ENCODE results near the gene FLAD1. TPM values are rescaled to one million over a fixed set of nuclear protein-coding genes. Genes with fewer than 3 reads are reported as not detected.
A peak's percentile ranks its signal among the peaks of the same experiment; 100 is the strongest.

The FLAD1 gene
- total RNA-seq, 1 experiment from 2014 or later: 97.0 TPM

DNA sequence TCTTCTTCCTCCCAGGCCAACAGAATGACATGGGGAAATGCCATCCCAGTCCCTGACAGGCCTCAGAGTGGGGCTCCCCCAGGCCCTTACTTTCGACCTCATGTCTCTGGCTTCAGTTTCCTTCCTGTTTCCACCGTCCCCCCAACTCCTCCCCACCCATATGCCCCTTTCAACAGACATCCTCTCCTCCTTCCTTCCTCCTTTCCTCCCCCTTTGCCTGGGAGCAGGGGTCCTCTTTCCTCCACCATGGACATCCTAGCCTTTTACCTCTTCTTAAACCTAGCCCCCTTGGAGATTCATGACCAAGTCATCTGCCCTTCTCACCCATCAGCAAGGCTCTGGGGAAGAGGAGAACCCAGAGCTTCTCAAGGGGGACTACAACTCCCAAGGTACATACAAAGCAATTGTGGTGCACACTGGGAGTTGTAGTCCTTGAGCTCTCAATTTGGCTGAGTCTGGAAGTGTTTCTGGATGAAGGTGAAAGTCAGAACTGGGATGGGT, 23.5 kb downstream of the FLAD1 start:
- DNase-seq: no peak
- H3K14ac ChIP-seq (ENCODE audit: insufficient read depth, low read length): no peak overlapping the region
- H2AK5ac ChIP-seq (ENCODE audit: insufficient read length, low read length): no peak overlapping the region
- H3T11ph ChIP-seq (ENCODE audit: low read length): no peak overlapping the region
- Mint-ChIP-seq H3K27me3 (ENCODE audit: low read depth) (no peaks in the 10 kb centered on the region), H3K4me1 (peaks cover 42 to 57% of the 10 kb centered on the region in 2 experiments), H3K4me3 (no peak overlapping the region; a peak in 1 of 5 replicates), H3K9me3 (no peaks in the 10 kb centered on the region; a peak in 1 of 5 replicates), H3K36me3 (ENCODE audit: insufficient read depth in 1 of 3, low read depth in 3 of 3) (no peaks in the 10 kb centered on the region; a peak in 2 of 7 replicates), H3K27ac (peak overlapping the region in 2 of 3 experiments; percentile 9 to 64; a peak in 4 of 7 replicates)
- H2BK12ac ChIP-seq (ENCODE audit: insufficient read length, low read depth, low read length): no peak overlapping the region
- H3K27me3 ChIP-seq (ENCODE audit: insufficient read depth, low read length): no peaks in the 10 kb centered on the region
- TF ChIP-seq, protein P1, sequence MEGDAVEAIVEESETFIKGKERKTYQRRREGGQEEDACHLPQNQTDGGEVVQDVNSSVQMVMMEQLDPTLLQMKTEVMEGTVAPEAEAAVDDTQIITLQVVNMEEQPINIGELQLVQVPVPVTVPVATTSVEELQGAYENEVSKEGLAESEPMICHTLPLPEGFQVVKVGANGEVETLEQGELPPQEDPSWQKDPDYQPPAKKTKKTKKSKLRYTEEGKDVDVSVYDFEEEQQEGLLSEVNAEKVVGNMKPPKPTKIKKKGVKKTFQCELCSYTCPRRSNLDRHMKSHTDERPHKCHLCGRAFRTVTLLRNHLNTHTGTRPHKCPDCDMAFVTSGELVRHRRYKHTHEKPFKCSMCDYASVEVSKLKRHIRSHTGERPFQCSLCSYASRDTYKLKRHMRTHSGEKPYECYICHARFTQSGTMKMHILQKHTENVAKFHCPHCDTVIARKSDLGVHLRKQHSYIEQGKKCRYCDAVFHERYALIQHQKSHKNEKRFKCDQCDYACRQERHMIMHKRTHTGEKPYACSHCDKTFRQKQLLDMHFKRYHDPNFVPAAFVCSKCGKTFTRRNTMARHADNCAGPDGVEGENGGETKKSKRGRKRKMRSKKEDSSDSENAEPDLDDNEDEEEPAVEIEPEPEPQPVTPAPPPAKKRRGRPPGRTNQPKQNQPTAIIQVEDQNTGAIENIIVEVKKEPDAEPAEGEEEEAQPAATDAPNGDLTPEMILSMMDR (conservative IDR thresholded peaks at IDR 0.05): no peak
- no CpG with 5 or more reads among the region's 2 CpGs for WGBS (ENCODE audit: extremely low coverage, insufficient read length, low lambda C conversion rate)
- peaks cover 5% of the 10 kb centered on the region; the same call in 1 of the 2 replicates for H3K4me1 ChIP-seq (ENCODE audit: insufficient read depth, low read length)
- no peak overlapping the region for H2BK15ac ChIP-seq (ENCODE audit: low read depth, low read length)
- H2BK120ac ChIP-seq (ENCODE audit: low read depth, low read length, poor library complexity, severe bottlenecking): no peak overlapping the region
- no peak overlapping the region for H3K23ac ChIP-seq (ENCODE audit: insufficient read length, low read depth, low read length)
- H3K9ac ChIP-seq (ENCODE audit: extremely low read depth, insufficient read length, low read length): no peak overlapping the region
- no peak overlapping the region for H2BK20ac ChIP-seq (ENCODE audit: low read depth, low read length, poor library complexity, severe bottlenecking)
- H3K27ac ChIP-seq (ENCODE audit: insufficient read length, low read depth, low read length): no peak overlapping the region
- no peak overlapping the region for H3K56ac ChIP-seq (ENCODE audit: insufficient read length, low read depth, low read length)
- H4K5ac ChIP-seq (ENCODE audit: insufficient read length, low read depth, low read length): no peak overlapping the region
- peaks cover 13% of the 10 kb centered on the region for H3K23me2 ChIP-seq (ENCODE audit: insufficient read length, low read depth, low read length, poor library complexity, severe bottlenecking)
- no peaks in the 10 kb centered on the region; the same call in 1 of the 2 replicates for H3K79me2 ChIP-seq (ENCODE audit: insufficient read depth, low read length)
- no peak overlapping the region for H4K91ac ChIP-seq (ENCODE audit: insufficient read length, low read depth, low read length)
- no peak overlapping the region for H2BK5ac ChIP-seq (ENCODE audit: insufficient read length, low read length)
- H3K9me3 ChIP-seq (ENCODE audit: control insufficient read depth, low read depth, low read length): no peaks in the 10 kb centered on the region
- H2AFZ ChIP-seq (ENCODE audit: low read length): no peak overlapping the region
- no peak overlapping the region for H3K4ac ChIP-seq (ENCODE audit: low read depth, low read length)
- no peak overlapping the region for H3K4me2 ChIP-seq (ENCODE audit: insufficient read depth, insufficient read length, low read length)
- H3K18ac ChIP-seq (ENCODE audit: insufficient read length, low read depth, low read length): no peak overlapping the region
- H3K79me1 ChIP-seq (ENCODE audit: insufficient read depth, low read depth, low read length, poor library complexity, severe bottlenecking): no peaks in the 10 kb centered on the region
- no peak overlapping the region for H4K8ac ChIP-seq (replicated peaks; ENCODE audit: insufficient read length, low read depth, low read length)
- no peaks in the 10 kb centered on the region for H4K20me1 ChIP-seq (ENCODE audit: control insufficient read depth, insufficient read depth, insufficient read length)

Measured in H9 (cell line).